HG03469 (cell line): Measurements from ENCODE around the gene PCCA.
A peak's percentile ranks its signal among the peaks of the same experiment; 100 is the strongest.
"Not testable (repeated sequence)": the region's sequence is repeated elsewhere in the genome, so short reads cannot be mapped to it uniquely, and the experiment has no call there.

ENCODE experiments used
- ATAC-seq: cut with Tn5 transposase; IDR thresholded peaks from one replicate; pipeline ENCODE4 v1.9.1; 2021; ENCODE audit warnings: mild to moderate bottlenecking, moderate library complexity, moderate number of reproducible peaks; ENCODE audit not compliant: unreplicated experiment

PCCA gene

GRCh38 chr13:100088644-100089464 is at the start of gene PCCA:
TSS of gene PCCA (plus strand) at chr13:100089093. CDS start at chr13:100089121, 28 bp downstream.
- peak; percentile 86 for ATAC-seq

- ATAC-seq = no peak
These were observed 49.2 kb upstream of the PCCA start for GRCh38 chr13:100039740-100040139.

- no peak for ATAC-seq
These were observed 48.7 kb upstream of the PCCA start for GRCh38 chr13:100040196-100040595.

- ATAC-seq = no peak
These were observed 44.0 kb upstream of the PCCA start for GRCh38 chr13:100044936-100045335.

GRCh38 chr13:100045355-100045754 is 43.5 kb upstream of the PCCA start:
- ATAC-seq = no peak

- ATAC-seq = no peak
These were observed 37.8 kb upstream of the PCCA start for GRCh38 chr13:100051070-100051469.

GRCh38 chr13:100059827-100060226 is 29.1 kb upstream of the PCCA start:
- ATAC-seq = no peak

- no peak for ATAC-seq
These were observed 25.6 kb upstream of the PCCA start for GRCh38 chr13:100063333-100063732.

GRCh38 chr13:100063906-100064305 is 25.0 kb upstream of the PCCA start:
- ATAC-seq = no peak

GRCh38 chr13:100068133-100068931 is 20.6 kb upstream of the PCCA start:
- no peak for ATAC-seq

GRCh38 chr13:100069278-100069677 is 19.6 kb upstream of the PCCA start:
- ATAC-seq = no peak

- no peak for ATAC-seq
These were observed 12.9 kb upstream of the PCCA start for GRCh38 chr13:100075700-100076587.

- ATAC-seq = not testable (repeated sequence)
These were observed 9.9 kb upstream of the PCCA start for GRCh38 chr13:100079003-100079402.

GRCh38 chr13:100083401-100083800 is 5.5 kb upstream of the PCCA start:
- ATAC-seq = not testable (repeated sequence)

- ATAC-seq = no peak
These were observed 635 bp upstream of the PCCA start for GRCh38 chr13:100088273-100088643.

- ATAC-seq = peak; percentile 9
These were observed 656 bp downstream of the PCCA start for GRCh38 chr13:100089465-100090032.

GRCh38 chr13:100090861-100091260 is 2.0 kb downstream of the PCCA start:
- no peak for ATAC-seq

GRCh38 chr13:100091391-100091790 is 2.5 kb downstream of the PCCA start:
- ATAC-seq = no peak

- not testable (repeated sequence) for ATAC-seq
These were observed 3.4 kb downstream of the PCCA start for GRCh38 chr13:100092273-100092672.

GRCh38 chr13:100095498-100095897 is 6.6 kb downstream of the PCCA start:
- no peak for ATAC-seq

- no peak for ATAC-seq
These were observed 7.6 kb downstream of the PCCA start for GRCh38 chr13:100096526-100096925.
